ENCODE results near the gene ATP2B2.

DNA sequence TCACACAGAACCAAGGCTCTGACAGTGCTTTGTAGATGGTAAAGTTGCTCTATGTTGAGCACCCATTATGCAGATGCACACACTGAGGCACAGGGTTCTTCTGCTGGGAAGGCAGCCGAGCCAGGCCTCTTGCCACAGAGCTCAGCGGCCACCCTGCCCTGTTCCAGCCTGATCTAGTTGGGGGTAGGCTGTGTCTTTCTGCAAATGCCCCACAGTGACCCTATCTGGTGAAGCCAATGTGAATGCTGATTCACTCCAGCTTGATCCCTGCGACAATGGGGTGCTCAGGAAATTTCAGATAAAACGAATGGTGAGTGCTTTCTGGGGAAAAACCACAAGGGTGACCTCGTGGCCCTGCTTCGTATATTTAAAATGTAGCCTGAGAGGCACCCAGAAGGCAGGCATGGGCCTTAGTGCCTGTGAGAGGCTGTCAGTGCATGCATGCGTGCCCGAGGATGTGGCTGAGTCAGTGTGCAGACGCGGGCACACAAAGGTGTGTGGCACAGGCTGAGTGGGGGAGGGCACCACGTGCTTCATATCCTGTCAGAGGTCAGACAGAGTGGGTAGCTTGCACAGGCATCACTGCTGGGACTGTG lies 85.7 kb downstream of the ATP2B2 start:
- TF ChIP-seq CTCF (IDR thresholded peaks at IDR 0.05): no peak
- no peak for TF ChIP-seq POLR2A (IDR thresholded peaks at IDR 0.05)
